CD4-positive, alpha-beta T cell treated with Interleukin-6 at 100 ng/mL for 8 hours (primary cell): ENCODE data around the gene HRK.

Source experiments
- DNase-seq: peaks from one replicate; pipeline ENCODE4 v3.0.0-alpha.2; 2020; ENCODE audit warnings: mixed read lengths, low spot score

Gene HRK

GRCh38 chr12:116898669-116899068 is 17.4 kb upstream of the HRK start:
- DNase-seq, result no peak

DNA sequence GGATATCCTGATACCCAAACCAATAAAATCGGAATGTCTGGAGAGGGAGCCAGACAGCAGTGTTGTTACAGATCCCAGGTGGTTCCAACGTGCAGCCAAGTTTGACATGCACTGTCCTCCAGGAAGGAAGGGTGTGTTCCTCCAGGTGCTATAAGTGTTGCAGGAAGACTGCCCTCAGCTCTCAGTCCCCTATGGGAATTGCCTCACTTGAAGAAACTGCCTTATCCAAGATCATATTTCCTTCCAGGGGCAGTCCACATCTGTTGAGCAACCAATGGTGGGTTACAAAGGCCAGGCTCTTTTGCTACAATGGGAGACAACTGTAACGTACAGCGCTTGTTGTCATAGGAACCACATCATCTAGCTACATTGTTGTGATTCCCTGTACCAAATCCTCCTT is 16.2 kb upstream of the HRK start:
- DNase-seq, result no peak

- no peak for DNase-seq
Observed at GRCh38 chr12:116896411-116896924, 15.2 kb upstream of the HRK start.

DNA sequence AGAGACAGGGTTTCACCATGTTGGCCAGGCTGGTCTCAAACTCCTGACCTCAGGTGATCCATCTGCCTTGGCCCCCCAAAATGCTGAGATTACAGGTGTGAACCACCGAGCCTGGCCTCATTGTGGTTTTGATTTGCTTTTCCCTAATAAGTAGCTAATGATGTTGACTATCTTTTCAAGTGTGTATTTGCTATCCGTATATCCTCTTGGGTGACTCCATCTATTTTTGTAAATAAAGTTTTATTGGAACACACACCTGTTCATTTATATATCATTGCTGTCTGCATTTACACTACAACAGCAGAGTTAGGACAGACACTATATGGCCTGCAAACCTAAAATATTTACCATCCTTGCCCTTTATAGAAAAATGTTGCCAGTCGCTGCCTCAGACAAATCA is 13.7 kb upstream of the HRK start:
- DNase-seq, result no peak

GRCh38 chr12:116892349-116893140 is 11.3 kb upstream of the HRK start:
- DNase-seq, result no peak

DNA sequence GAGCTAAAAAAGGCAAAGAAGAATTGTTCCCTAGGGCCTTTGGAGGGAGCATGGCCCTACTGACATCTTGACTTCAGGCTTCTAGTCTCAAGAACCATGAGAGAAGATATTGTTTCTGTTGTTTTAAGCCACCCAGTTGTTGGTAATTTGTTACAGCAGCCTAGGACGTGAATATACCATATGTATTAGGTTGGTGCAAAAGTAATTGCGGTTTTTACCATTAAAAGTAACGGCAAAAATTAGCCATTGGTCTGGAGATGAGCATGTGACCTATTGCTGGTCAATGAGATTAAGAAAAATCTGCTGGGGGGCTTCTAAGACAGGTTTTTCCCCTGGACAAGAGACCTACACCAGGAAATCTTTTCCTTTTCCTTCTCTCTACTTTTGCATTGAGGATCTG is 9.8 kb upstream of the HRK start:
- no peak for DNase-seq

GRCh38 chr12:116890330-116890729 is 9.1 kb upstream of the HRK start:
- DNase-seq, result no peak

DNA sequence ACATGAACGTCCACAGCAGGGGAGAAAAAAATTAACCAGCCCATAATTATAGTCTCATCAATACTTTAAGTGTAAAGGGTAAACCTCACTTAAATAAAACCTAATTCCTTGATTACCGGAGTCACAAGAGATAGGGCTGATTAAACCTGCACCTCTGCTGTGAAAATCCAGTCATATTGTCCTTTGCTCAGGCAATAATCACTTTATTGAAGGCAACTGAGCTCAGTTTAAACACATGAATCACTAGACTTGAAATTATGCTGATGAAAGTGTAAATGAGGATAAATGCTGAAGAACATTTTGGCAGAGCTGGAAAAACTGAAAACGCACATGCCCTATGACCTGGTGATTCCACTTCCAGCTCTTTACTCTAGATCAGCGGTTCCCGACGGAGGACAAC is 6.7 kb upstream of the HRK start:
- DNase-seq, result no peak

- no peak for DNase-seq
Observed at GRCh38 chr12:116887244-116887643, 6.0 kb upstream of the HRK start.

DNA sequence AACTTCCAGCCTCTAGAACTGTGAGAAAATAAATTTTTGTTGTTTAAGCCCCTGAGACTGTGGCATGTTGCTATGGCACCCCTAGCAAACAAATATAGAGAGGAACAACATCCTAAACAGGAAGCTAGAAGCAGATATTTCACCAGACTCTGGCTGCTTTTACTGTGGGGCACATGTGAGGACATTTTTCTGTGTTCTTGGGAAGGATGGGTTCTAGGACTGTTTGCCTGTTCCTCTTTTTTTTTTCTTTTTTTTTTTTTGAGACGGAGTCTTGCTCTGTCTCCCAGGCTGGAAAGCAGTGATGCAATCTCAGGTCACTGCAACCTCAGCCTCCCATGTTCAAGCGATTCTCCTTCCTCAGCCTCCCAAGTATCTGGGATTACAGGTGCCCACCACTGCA is 4.2 kb upstream of the HRK start:
- no peak for DNase-seq

DNA sequence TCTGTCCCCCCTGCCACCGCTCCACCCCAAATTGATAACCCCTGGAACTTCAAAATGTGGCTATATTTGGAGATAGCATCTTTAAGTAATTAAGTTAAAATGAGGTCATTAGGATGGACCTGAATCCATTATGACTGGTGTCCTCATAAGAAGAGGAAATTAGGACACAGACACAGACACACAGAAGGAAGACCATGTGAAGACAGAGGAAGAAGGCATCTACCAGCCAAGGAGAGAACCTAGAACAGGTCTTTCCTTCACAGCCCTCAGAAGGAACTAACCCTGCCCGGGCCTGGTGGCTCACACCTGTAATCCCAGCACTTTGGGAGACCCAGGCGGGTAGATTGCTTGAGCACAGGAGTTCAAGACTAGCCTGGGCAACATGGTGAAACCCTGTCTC is 3.6 kb upstream of the HRK start:
- no peak for DNase-seq

- no peak for DNase-seq
Observed at GRCh38 chr12:116882742-116883141, 1.5 kb upstream of the HRK start.

GRCh38 chr12:116881877-116882507 is 751 bp upstream of the HRK start:
- DNase-seq, result no peak

DNA sequence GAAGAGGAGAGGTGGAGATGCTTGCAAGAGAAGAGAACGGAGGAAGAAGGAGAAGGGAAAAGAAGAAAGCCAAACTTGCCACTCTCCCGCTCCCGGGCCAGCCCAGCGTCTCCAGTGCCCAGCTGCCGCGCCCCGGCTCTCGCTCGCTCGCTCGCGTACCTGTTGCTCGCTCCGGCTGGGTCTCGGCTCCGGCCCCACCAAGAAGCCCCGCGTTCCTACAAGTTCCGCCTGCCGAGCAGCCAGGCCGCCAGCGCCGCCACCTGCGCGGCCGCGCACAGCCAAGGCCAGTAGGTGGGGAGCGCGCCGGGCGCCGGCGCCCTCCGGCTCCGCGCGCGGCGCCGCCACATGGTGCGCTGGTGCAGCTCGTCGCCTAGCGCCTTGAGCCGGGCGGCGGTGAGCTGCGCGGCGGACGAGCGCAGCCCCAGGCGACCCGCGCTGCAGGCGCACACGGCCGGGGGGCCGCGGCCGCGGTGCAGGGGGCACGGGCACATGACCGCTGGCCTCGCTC is 370 bp downstream of the HRK start:
- no peak for DNase-seq

- no peak for DNase-seq
Observed at GRCh38 chr12:116880213-116880816, 926 bp downstream of the HRK start.

GRCh38 chr12:116879509-116880212 is 1.6 kb downstream of the HRK start:
- DNase-seq, result no peak

- DNase-seq, result no peak
Observed at GRCh38 chr12:116878567-116879508, 2.4 kb downstream of the HRK start.

GRCh38 chr12:116876151-116876869 is 4.9 kb downstream of the HRK start:
- no peak for DNase-seq

- no peak for DNase-seq
Observed at GRCh38 chr12:116874324-116874995, 6.8 kb downstream of the HRK start.

GRCh38 chr12:116870306-116870705 is 10.9 kb downstream of the HRK start:
- DNase-seq, result no peak
